ENCODE measurements around the gene TTC5. TPM values are rescaled to one million over a fixed set of nuclear protein-coding genes. Genes with fewer than 3 reads are reported as not detected.
A peak's percentile ranks its signal among the peaks of the same experiment; 100 is the strongest.
"Not testable (repeated sequence)": the region's sequence is repeated elsewhere in the genome, so short reads cannot be mapped to it uniquely, and the experiment has no call there.

Gene TTC5
- total RNA-seq, 2 donors from 2014 or later = 20.1 to 20.5 TPM

- H3K4me1 ChIP-seq (ENCODE audit: control insufficient read depth, insufficient read depth, low read length) = no peaks in the 10 kb centered on the region
- no peaks in the 10 kb centered on the region for H3K9me3 ChIP-seq (ENCODE audit: control insufficient read depth, low read length)
- Mint-ChIP-seq H3K9me3 (no peaks in the 10 kb centered on the region), H3K27ac (peak overlapping the region; percentile 99), H3K4me3 (peak overlapping the region; percentile 91), H3K4me1 (peaks cover 4% of the 10 kb centered on the region), H3K36me3 (ENCODE audit: low read depth) (peaks cover 30% of the 10 kb centered on the region), H3K27me3 (ENCODE audit: insufficient read depth) (no peaks in the 10 kb centered on the region)
- peaks cover 37% of the 10 kb centered on the region for H3K36me3 ChIP-seq (ENCODE audit: control insufficient read depth, insufficient read depth, low read length)
- peak overlapping the region; percentile 100 for H3K4me3 ChIP-seq (ENCODE audit: low read length)
- peak overlapping the region; percentile 69 for H3K27ac ChIP-seq (ENCODE audit: low read depth, low read length)
- DNase-seq = no peak
- peak overlapping the region; percentile 95 for H3K9ac ChIP-seq (ENCODE audit: extremely low read depth, low read length, poor library complexity, severe bottlenecking)
- no peaks in the 10 kb centered on the region for H3K27me3 ChIP-seq (ENCODE audit: control insufficient read depth, insufficient read depth, low read length, poor library complexity, severe bottlenecking)
- TF ChIP-seq CTCF (conservative IDR thresholded peaks at IDR 0.05) = no peak
- WGBS, 2 experiments (ENCODE audit: insufficient coverage in 1 of 2, insufficient read length in 1 of 2) = 0 to 12% methylated on average over 2 of the region's 3 CpGs
Observed at GRCh38 chr14:20343862-20344220, 38.1 kb upstream of the TTC5 start.

- H3K4me3 ChIP-seq (ENCODE audit: low read length) = peak within 1 kb of the TSS; percentile 100
- peaks cover 4% of the 10 kb centered on the region for H3K4me1 Mint-ChIP-seq
- H3K4me1 ChIP-seq (ENCODE audit: control insufficient read depth, insufficient read depth, low read length) = no peaks in the 10 kb centered on the region
- H3K9me3 ChIP-seq (ENCODE audit: control insufficient read depth, low read length) = no peaks in the 10 kb centered on the region
- peak within 1 kb of the TSS; percentile 99 for H3K27ac Mint-ChIP-seq
- H3K27me3 Mint-ChIP-seq (ENCODE audit: insufficient read depth) = no peaks in the 10 kb centered on the region
- no peak for TF ChIP-seq CTCF (conservative IDR thresholded peaks at IDR 0.05)
- H3K36me3 ChIP-seq (ENCODE audit: control insufficient read depth, insufficient read depth, low read length) = peaks cover 32% of the 10 kb centered on the region
- H3K9ac ChIP-seq (ENCODE audit: extremely low read depth, low read length, poor library complexity, severe bottlenecking) = peak within 1 kb of the TSS; percentile 95
- peak within 1 kb of the TSS; percentile 96 for H3K27ac ChIP-seq (ENCODE audit: low read depth, low read length)
- peak; percentile 99 for DNase-seq
- H3K27me3 ChIP-seq (ENCODE audit: control insufficient read depth, insufficient read depth, low read length, poor library complexity, severe bottlenecking) = no peaks in the 10 kb centered on the region
- peaks cover 28% of the 10 kb centered on the region for H3K36me3 Mint-ChIP-seq (ENCODE audit: low read depth)
- H3K9me3 Mint-ChIP-seq = no peaks in the 10 kb centered on the region
- peak within 1 kb of the TSS; percentile 91 for H3K4me3 Mint-ChIP-seq
- WGBS, 2 experiments (ENCODE audit: insufficient coverage in 1 of 2, insufficient read length in 1 of 2) = 0 to 8% methylated on average over 5 to 50 of the region's 50 CpGs
Observed at GRCh38 chr14:20343092-20343861, 37.5 kb upstream of the TTC5 start, which contains the start of gene PARP2. PARP2 (plus strand) TSS chr14:20343635; CDS start chr14:20343642, 7 bp downstream.

GRCh38 chr14:20341646-20342045 lies 35.9 kb upstream of the TTC5 start:
- H3K9ac ChIP-seq (ENCODE audit: extremely low read depth, low read length, poor library complexity, severe bottlenecking) = peak overlapping the region; percentile 95
- WGBS, 2 experiments (ENCODE audit: insufficient coverage in 1 of 2, insufficient read length in 1 of 2) = no CpG with 5 or more reads among the region's 2 CpGs

GRCh38 chr14:20341032-20341431 lies 35.3 kb upstream of the TTC5 start:
- not testable (repeated sequence) for H3K27ac Mint-ChIP-seq; H3K9me3 Mint-ChIP-seq; H3K4me3 ChIP-seq (ENCODE audit: low read length); H3K4me3 Mint-ChIP-seq; DNase-seq; H3K4me1 Mint-ChIP-seq; H3K4me1 ChIP-seq (ENCODE audit: control insufficient read depth, insufficient read depth, low read length); H3K27ac ChIP-seq (ENCODE audit: low read depth, low read length); H3K27me3 ChIP-seq (ENCODE audit: control insufficient read depth, insufficient read depth, low read length, poor library complexity, severe bottlenecking); H3K9ac ChIP-seq (ENCODE audit: extremely low read depth, low read length, poor library complexity, severe bottlenecking); H3K27me3 Mint-ChIP-seq (ENCODE audit: insufficient read depth); H3K9me3 ChIP-seq (ENCODE audit: control insufficient read depth, low read length)
- peaks cover 13% of the 10 kb centered on the region for H3K36me3 ChIP-seq (ENCODE audit: control insufficient read depth, insufficient read depth, low read length)
- H3K36me3 Mint-ChIP-seq (ENCODE audit: low read depth) = peaks cover 14% of the 10 kb centered on the region
- WGBS, 2 experiments (ENCODE audit: insufficient coverage in 1 of 2, insufficient read length in 1 of 2) = 96 to 100% methylated on average over 1 to 4 of the region's 4 CpGs

More at GRCh38 chr14:20341646-20342045, 35.9 kb upstream of the TTC5 start:
- H3K4me3 Mint-ChIP-seq = peak overlapping the region; percentile 91
- H3K27ac Mint-ChIP-seq = no peak overlapping the region
- H3K27me3 Mint-ChIP-seq (ENCODE audit: insufficient read depth) = no peaks in the 10 kb centered on the region
- DNase-seq = no peak
- peaks cover 4% of the 10 kb centered on the region for H3K4me1 Mint-ChIP-seq
- H3K4me1 ChIP-seq (ENCODE audit: control insufficient read depth, insufficient read depth, low read length) = no peaks in the 10 kb centered on the region
- H3K27ac ChIP-seq (ENCODE audit: low read depth, low read length) = no peak overlapping the region
- no peak for TF ChIP-seq CTCF (conservative IDR thresholded peaks at IDR 0.05)
- no peaks in the 10 kb centered on the region for H3K9me3 ChIP-seq (ENCODE audit: control insufficient read depth, low read length)
- peaks cover 19% of the 10 kb centered on the region for H3K36me3 ChIP-seq (ENCODE audit: control insufficient read depth, insufficient read depth, low read length)
- no peaks in the 10 kb centered on the region for H3K9me3 Mint-ChIP-seq
- H3K36me3 Mint-ChIP-seq (ENCODE audit: low read depth) = peaks cover 20% of the 10 kb centered on the region
- H3K27me3 ChIP-seq (ENCODE audit: control insufficient read depth, insufficient read depth, low read length, poor library complexity, severe bottlenecking) = no peaks in the 10 kb centered on the region
- peak overlapping the region; percentile 94 for H3K4me3 ChIP-seq (ENCODE audit: low read length)

All from endodermal cell (in vitro differentiated cells).